SH-SY5Y (cell line): ENCODE data around the gene ESYT3.

Experiments
- GATA2 ChIP-seq: IDR thresholded peaks from 2 replicates; pipeline ENCODE4 v1.6.1; 2011; ENCODE audit warnings: mild to moderate bottlenecking, low read depth, low read length
- GATA3 ChIP-seq: IDR thresholded peaks from 2 replicates; pipeline ENCODE4 v1.6.1; 2011; ENCODE audit warnings: low read depth, mild to moderate bottlenecking, low read length, moderate library complexity

ESYT3 gene

GRCh38 chr3:138458774-138459499, 24.5 kb downstream of the ESYT3 start:
- TF ChIP-seq GATA3 = no peak
- TF ChIP-seq GATA2 = no peak

- TF ChIP-seq GATA3 = no peak
- no peak for TF ChIP-seq GATA2
Observed at GRCh38 chr3:138459619-138460535, 25.5 kb downstream of the ESYT3 start.

GRCh38 chr3:138460536-138461205, 26.3 kb downstream of the ESYT3 start:
- TF ChIP-seq GATA3 (no peak), GATA2 (no peak)

- TF ChIP-seq GATA2 = no peak
- TF ChIP-seq GATA3 = no peak
Observed at GRCh38 chr3:138461246-138461645, 26.8 kb downstream of the ESYT3 start.

- TF ChIP-seq GATA3 = no peak
- TF ChIP-seq GATA2 = no peak
Observed at GRCh38 chr3:138461896-138462295, 27.5 kb downstream of the ESYT3 start.

- TF ChIP-seq GATA2 (no peak), GATA3 (no peak)
Observed at GRCh38 chr3:138463724-138464490, 29.5 kb downstream of the ESYT3 start.

- TF ChIP-seq GATA3 (no peak), GATA2 (no peak)
Observed at GRCh38 chr3:138464491-138464860, 30.1 kb downstream of the ESYT3 start.

- TF ChIP-seq GATA3 (no peak), GATA2 (no peak)
Observed at GRCh38 chr3:138465451-138465850, 31.0 kb downstream of the ESYT3 start.

GRCh38 chr3:138465925-138466324, 31.5 kb downstream of the ESYT3 start:
- TF ChIP-seq GATA2 (no peak), GATA3 (no peak)

- TF ChIP-seq GATA2 = no peak
- TF ChIP-seq GATA3 = no peak
Observed at GRCh38 chr3:138467931-138468330, 33.5 kb downstream of the ESYT3 start.

GRCh38 chr3:138468451-138468850, 34.0 kb downstream of the ESYT3 start:
- TF ChIP-seq GATA3 = no peak
- no peak for TF ChIP-seq GATA2

- no peak for TF ChIP-seq GATA3
- no peak for TF ChIP-seq GATA2
Observed at GRCh38 chr3:138468886-138469285, 34.5 kb downstream of the ESYT3 start.

GRCh38 chr3:138469874-138470273, 35.5 kb downstream of the ESYT3 start:
- TF ChIP-seq GATA3 (no peak), GATA2 (no peak)

- TF ChIP-seq GATA3 (no peak), GATA2 (no peak)
Observed at GRCh38 chr3:138470687-138471086, 36.3 kb downstream of the ESYT3 start.

- TF ChIP-seq GATA3 = no peak
- TF ChIP-seq GATA2 = no peak
Observed at GRCh38 chr3:138471481-138471880, 37.1 kb downstream of the ESYT3 start.
